ENCODE results near the gene MGAT4C. TPM values are rescaled to one million over a fixed set of nuclear protein-coding genes. Genes with fewer than 3 reads are reported as not detected.

The MGAT4C gene
- total RNA-seq, 1 experiment from 2014 or later, result not detected

- H3F3A ChIP-seq (ENCODE audit: low read length, unreplicated experiment), result no peaks in the 10 kb centered on the region
- H3K9ac ChIP-seq (ENCODE audit: low read length), result no peak overlapping the region
- no TSS peak for BruUV-seq (replicated peaks)
- H3K36me3 ChIP-seq (ENCODE audit: low read depth, low read length), result no peaks in the 10 kb centered on the region
- TF ChIP-seq CTCF (conservative IDR thresholded peaks at IDR 0.05; ENCODE audit: low read depth, low read length) (no peak), EZH2 (IDR thresholded peaks at IDR 0.05; ENCODE audit: low read length, unreplicated experiment) (no peak), EZH2phosphoT487 (IDR thresholded peaks at IDR 0.05; ENCODE audit: borderline replicate concordance, low read length) (no peak)
- ATAC-seq (no peak), DNase-seq (no peak)
- no peak overlapping the region for H3K4me2 ChIP-seq (ENCODE audit: low read length)
- H3K4me1 ChIP-seq (ENCODE audit: insufficient read depth, low read length), result peaks cover 9% of the 10 kb centered on the region; the same call in 1 of the 2 replicates
- no peak overlapping the region for H3K27ac ChIP-seq (ENCODE audit: low read length)
- H4K20me1 ChIP-seq (ENCODE audit: low read length), result no peaks in the 10 kb centered on the region
- H3K4me3 ChIP-seq (ENCODE audit: low read length), result no peak overlapping the region
- no peaks in the 10 kb centered on the region for H3K9me2 ChIP-seq (replicated peaks; ENCODE audit: low read length)
- intact Hi-C loops (cut with micrococcal nuclease), result no loop called here
- no peak overlapping the region for H2AFZ ChIP-seq (ENCODE audit: low read length)
- no peaks in the 10 kb centered on the region for H3K9me3 ChIP-seq (ENCODE audit: low read length)
- no peaks in the 10 kb centered on the region for H3K27me3 ChIP-seq (ENCODE audit: low read length)
- CTCF ChIA-PET, result no interaction called here
- H3K79me2 ChIP-seq (ENCODE audit: low read length), result no peaks in the 10 kb centered on the region
- POLR2A ChIA-PET (ENCODE audit: unreplicated experiment), result no interaction called here
Observed at GRCh38 chr12:86118161-86118560, 138.0 kb downstream of the MGAT4C start.

- no peaks in the 10 kb centered on the region for H3K27me3 ChIP-seq (ENCODE audit: low read length)
- H3K9ac ChIP-seq (ENCODE audit: low read length), result no peak overlapping the region
- H3K4me2 ChIP-seq (ENCODE audit: low read length), result no peak overlapping the region
- ChIA-PET CTCF (no interaction called here), POLR2A (ENCODE audit: unreplicated experiment) (no interaction called here)
- H3K4me1 ChIP-seq (ENCODE audit: insufficient read depth, low read length), result 0 out of 2 replicates have a peak, but pooled peaks cover 4% of the 10 kb centered on the region
- DNase-seq, result no peak
- no peaks in the 10 kb centered on the region for H3K9me2 ChIP-seq (replicated peaks; ENCODE audit: low read length)
- no peaks in the 10 kb centered on the region for H4K20me1 ChIP-seq (ENCODE audit: low read length)
- H3K4me3 ChIP-seq (ENCODE audit: low read length), result no peak overlapping the region
- TF ChIP-seq EZH2 (IDR thresholded peaks at IDR 0.05; ENCODE audit: low read length, unreplicated experiment) (no peak), EZH2phosphoT487 (IDR thresholded peaks at IDR 0.05; ENCODE audit: borderline replicate concordance, low read length) (no peak), CTCF (conservative IDR thresholded peaks at IDR 0.05; ENCODE audit: low read depth, low read length) (no peak)
- no peaks in the 10 kb centered on the region for H3K9me3 ChIP-seq (ENCODE audit: low read length)
- H3K36me3 ChIP-seq (ENCODE audit: low read depth, low read length), result no peaks in the 10 kb centered on the region
- BruUV-seq (replicated peaks), result no TSS peak
- intact Hi-C loops (cut with micrococcal nuclease), result no loop called here
- no peak overlapping the region for H2AFZ ChIP-seq (ENCODE audit: low read length)
- H3K27ac ChIP-seq (ENCODE audit: low read length), result no peak overlapping the region
- H3K79me2 ChIP-seq (ENCODE audit: low read length), result no peaks in the 10 kb centered on the region
- no peaks in the 10 kb centered on the region for H3F3A ChIP-seq (ENCODE audit: low read length, unreplicated experiment)
- no peak for ATAC-seq
Observed at GRCh38 chr12:86117711-86118110, 138.5 kb downstream of the MGAT4C start.

- Histone ChIP-seq H3K9me3 (ENCODE audit: low read length) (no peaks in the 10 kb centered on the region), H3K36me3 (ENCODE audit: low read depth, low read length) (no peaks in the 10 kb centered on the region), H3K4me1 (ENCODE audit: insufficient read depth, low read length) (no peaks in the 10 kb centered on the region), H3K27me3 (ENCODE audit: low read length) (no peaks in the 10 kb centered on the region), H2AFZ (ENCODE audit: low read length) (no peak overlapping the region), H3K79me2 (ENCODE audit: low read length) (no peaks in the 10 kb centered on the region), H3K27ac (ENCODE audit: low read length) (no peak overlapping the region), H3F3A (ENCODE audit: low read length, unreplicated experiment) (no peaks in the 10 kb centered on the region), H3K4me3 (ENCODE audit: low read length) (no peak overlapping the region), H3K9ac (ENCODE audit: low read length) (no peak overlapping the region), H3K9me2 (replicated peaks; ENCODE audit: low read length) (no peaks in the 10 kb centered on the region), H4K20me1 (ENCODE audit: low read length) (no peaks in the 10 kb centered on the region), H3K4me2 (ENCODE audit: low read length) (no peak overlapping the region)
- ChIA-PET POLR2A (ENCODE audit: unreplicated experiment) (no interaction called here), CTCF (no interaction called here)
- no TSS peak for BruUV-seq (replicated peaks)
- intact Hi-C loops (cut with micrococcal nuclease), result no loop called here
- ATAC-seq (no peak), DNase-seq (no peak)
- no peak for TF ChIP-seq EZH2phosphoT487 (IDR thresholded peaks at IDR 0.05; ENCODE audit: borderline replicate concordance, low read length)
Observed at GRCh38 chr12:86104087-86104486, 152.1 kb downstream of the MGAT4C start.

All from PC-3 (cell line).